Activated T-cell treated with anti-CD3 and anti-CD28 coated beads for 4 hours (primary cell): ENCODE measurements around the gene TCF7.
A peak's percentile ranks its signal among the peaks of the same experiment; 100 is the strongest.

ENCODE experiments used
- DNase-seq: peaks from one replicate; pipeline ENCODE4 v3.0.0-alpha.2; 2020

TCF7 gene

GRCh38 chr5:134184155-134185135 is 70.0 kb downstream of the TCF7 start:
- peak; percentile 64 for DNase-seq

GRCh38 chr5:134188092-134188491 is 73.6 kb downstream of the TCF7 start:
- no peak for DNase-seq

DNA sequence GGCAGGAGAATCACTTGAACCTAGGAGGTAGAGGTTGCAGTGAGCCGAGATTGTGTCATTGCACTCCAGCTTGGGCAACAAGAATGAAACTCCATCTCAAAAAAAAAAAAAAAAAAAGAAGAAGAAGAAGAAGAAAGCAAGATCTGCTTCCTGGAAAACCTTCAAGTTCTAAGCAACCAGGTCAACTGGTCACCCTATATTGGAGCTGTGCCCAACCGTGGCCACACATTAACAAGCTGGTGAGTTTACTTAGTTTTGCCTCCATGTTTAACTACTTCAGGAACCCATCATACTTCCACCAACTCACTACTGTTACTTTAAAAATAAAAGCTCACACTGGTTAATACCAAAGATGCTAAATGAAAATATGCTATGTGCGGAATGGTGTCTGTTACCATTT is 74.5 kb downstream of the TCF7 start:
- no peak for DNase-seq

DNA sequence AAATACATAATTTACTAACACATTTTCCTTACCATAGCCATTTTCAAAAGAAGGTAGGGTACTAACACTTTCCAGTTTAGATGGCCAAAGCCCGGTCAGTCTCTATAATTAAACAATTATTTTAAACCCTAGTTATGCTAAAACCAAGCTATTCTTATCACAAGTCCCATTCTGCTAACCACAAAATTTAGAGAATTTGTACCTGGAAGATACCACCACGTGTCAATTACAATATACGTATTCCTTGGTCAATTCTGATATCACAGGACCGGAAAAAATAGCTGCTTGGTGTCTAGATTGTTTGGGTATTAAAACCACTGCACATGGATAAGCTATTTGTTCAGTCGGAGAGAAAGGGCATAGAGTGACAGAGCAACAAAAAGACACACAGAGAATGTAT is 81.2 kb downstream of the TCF7 start:
- no peak for DNase-seq
